Cardiac fibroblast (primary cell): ENCODE results near the gene RHCG.

Experiments
- DNase-seq, 2 donors: peaks; one replicate each; pipeline versions ENCODE4 v3.0.0 to v3.0.0-alpha.2; 2010; ENCODE audit warnings: low read depth in 2 of 2
- H3K4me3 ChIP-seq, 2 donors: replicated peaks in 1 of 2; 1 replicate in 1 of 2; 2 replicates in 1 of 2; pipeline ENCODE4 v1.5.1; 2011; ENCODE audit warnings: low read depth in 2 of 2, low read length in 2 of 2, mild to moderate bottlenecking in 2 of 2, moderate library complexity in 1 of 2
- TF ChIP-seq, protein P1 (sequence below): IDR thresholded peaks from one replicate; pipeline ENCODE4 v1.5.1; 2011; ENCODE audit warnings: low read depth, mild to moderate bottlenecking, low read length, inconsistent platforms

Gene RHCG

DNA sequence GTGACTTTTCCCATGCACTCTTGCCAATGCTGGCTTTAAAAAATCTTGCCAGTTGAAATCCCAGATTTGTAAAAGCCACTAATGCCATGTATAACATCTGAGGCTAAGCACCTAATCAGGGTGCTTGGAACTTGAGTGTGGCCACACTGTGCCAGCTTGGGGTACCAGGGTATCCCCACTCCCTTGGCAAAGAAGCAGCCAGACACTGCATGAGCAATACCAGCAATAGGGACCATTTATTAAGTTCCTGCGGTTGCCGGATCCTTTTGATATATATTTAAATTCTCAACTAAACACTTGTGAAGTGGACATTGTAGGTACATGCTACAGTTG, 2.2 kb upstream of the RHCG start:
- TF ChIP-seq, protein P1, sequence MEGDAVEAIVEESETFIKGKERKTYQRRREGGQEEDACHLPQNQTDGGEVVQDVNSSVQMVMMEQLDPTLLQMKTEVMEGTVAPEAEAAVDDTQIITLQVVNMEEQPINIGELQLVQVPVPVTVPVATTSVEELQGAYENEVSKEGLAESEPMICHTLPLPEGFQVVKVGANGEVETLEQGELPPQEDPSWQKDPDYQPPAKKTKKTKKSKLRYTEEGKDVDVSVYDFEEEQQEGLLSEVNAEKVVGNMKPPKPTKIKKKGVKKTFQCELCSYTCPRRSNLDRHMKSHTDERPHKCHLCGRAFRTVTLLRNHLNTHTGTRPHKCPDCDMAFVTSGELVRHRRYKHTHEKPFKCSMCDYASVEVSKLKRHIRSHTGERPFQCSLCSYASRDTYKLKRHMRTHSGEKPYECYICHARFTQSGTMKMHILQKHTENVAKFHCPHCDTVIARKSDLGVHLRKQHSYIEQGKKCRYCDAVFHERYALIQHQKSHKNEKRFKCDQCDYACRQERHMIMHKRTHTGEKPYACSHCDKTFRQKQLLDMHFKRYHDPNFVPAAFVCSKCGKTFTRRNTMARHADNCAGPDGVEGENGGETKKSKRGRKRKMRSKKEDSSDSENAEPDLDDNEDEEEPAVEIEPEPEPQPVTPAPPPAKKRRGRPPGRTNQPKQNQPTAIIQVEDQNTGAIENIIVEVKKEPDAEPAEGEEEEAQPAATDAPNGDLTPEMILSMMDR = no peak
- DNase-seq = no peak

DNA sequence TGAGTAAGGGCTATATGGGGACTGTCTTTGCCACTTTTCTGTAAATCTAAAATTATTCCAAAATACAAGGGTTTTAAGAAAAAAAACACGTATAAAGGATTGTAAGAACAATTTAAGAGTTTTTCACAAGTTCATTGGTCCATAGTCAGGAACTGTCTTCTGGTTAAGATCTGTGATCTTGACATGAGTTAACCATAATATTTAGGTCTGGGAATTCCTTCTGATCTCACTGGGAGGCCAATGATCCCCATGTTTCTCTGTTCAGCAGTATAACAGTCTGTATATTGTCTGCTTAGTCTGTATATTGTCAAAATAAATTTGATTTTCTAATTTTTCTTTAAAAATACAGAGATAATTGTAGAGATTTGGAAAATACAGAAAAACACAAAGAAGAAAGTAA, 848 bp upstream of the RHCG start:
- TF ChIP-seq, protein P1 = no peak
- DNase-seq = no peak
- H3K4me3 ChIP-seq = no peak overlapping the region

More for the DNA sequence above, 2.2 kb upstream of the RHCG start:
- no peak overlapping the region for H3K4me3 ChIP-seq

DNA sequence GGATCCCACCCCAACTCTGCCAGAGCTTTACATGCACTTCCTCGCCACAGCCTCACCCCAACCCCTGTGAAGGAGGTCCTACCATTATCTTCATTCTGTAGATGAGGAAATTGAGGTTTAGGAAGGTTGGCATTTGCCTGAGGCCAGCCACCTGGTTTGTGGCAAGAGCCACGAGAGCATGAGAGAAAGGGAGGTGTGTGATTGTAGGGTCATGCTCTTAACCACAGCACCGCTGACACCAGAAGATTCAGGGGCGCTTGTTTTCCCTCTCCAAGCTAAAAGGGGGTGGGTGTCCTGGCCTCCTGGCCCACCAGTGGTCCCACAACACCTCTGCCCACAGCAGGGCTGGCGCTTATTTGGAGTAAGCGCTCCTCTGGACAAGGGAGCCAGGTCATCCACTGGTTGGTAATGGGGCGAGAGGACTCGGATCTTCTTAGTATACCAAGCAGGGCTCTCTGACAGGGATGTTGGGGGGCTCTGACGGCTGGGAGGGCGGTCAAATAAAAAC, 691 bp downstream of the RHCG start:
- TF ChIP-seq, protein P1 = no peak
- no peak for DNase-seq
- no peak overlapping the region for H3K4me3 ChIP-seq

DNA sequence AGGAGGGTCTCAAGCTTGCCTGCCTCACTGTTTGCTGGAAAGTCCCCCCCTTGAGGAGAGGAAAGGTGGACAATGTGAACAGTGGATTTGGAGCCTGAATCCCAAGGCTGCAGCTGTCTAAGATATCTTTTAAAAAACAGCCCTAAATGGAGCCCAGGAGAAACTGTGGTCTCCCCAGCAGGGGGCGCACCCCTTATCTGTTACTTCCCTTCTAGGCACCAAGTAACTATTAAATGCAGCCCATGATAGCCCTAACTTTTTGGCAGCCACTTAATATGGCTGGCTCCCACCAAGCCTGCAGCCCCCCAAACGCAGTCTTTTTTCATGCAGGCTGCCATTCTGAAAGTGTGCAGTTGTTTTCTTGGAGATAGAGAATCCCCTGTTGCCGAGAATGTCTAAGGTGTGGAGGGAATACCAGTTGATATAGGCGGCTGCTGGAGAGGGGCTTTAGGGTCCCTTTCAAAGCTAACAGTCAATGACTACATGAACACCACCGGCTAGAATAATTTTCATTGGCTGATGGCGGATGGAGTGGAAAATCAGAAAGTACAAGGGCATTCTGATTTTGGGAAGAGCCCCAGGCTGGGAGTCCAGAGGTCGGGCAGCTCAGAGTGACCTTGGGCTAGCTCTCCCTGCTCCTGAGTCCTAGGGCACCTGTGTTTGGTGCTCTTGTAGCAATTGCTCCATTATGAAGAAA, 1.3 kb downstream of the RHCG start:
- DNase-seq = peak in 1 of 2 donors; percentile 42
- no peak overlapping the region for H3K4me3 ChIP-seq

DNA sequence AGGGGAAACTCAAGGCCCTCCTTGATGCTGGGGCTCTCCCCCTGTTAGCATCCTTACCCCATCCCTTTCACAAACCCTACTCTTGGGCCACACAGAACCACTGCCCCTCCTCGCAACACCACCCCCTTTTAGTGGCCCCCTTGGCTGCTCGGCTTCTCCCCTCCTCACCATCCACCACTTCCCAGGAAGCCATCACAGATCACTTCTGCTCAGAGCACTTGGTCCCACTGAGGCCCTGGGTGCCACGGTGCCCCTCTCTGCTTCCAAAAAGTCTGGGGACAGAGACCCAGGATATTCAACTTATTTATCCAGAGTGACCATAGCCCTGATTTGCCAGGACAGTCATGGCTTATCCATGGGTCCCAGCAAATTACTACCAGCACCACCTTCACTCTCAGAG, 2.4 kb downstream of the RHCG start:
- TF ChIP-seq, protein P1 = no peak
- DNase-seq = no peak
- H3K4me3 ChIP-seq = no peak overlapping the region

More for the DNA sequence above, 1.3 kb downstream of the RHCG start:
- TF ChIP-seq, protein P1 = peak; percentile 53

DNA sequence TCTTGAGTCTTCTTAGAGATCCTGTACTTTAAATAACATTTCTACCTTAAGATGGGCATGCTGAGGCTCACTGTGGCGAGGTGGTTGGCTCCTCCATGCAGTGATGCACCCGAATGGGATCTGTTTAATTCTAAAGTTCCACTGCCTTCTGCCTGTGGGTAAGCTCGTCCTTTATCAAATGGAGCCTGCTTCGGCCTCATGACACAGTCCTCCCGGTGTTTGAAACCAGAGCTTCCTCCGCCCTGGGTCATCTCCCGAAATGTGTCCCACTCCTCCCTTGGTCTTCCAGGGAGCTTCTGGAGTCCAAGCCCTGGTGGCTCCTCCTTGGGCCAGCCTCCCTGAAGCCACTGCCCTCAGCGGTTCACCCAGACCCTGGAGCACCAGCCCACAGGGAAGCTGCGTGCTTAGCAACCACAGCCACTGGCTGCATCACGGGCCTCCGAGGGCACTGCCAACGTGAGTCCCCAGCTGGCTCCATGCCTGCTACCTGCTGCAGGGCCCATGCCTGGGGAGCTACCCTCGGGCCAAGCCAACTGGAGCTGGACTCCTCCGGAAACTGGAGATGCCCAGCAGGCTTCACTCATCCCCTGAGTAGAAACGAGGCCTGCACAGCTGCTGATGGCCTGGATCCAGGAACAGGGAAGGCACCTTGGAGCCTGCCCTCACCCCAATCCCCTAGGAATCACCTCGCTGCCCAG, 3.3 kb downstream of the RHCG start:
- no peak for DNase-seq
- H3K4me3 ChIP-seq = no peak overlapping the region
- TF ChIP-seq, protein P1 = no peak
